HepG2 (cell line): Measurements from ENCODE around the gene WHAMM. TPM values are rescaled to one million over a fixed set of nuclear protein-coding genes. Genes with fewer than 3 reads are reported as not detected.

Experiments used
- AGO2 ChIP-seq: fragments of 200-400 bp; formaldehyde crosslinking; optimal IDR thresholded peaks from 2 replicates; pipeline ENCODE3; 2017; ENCODE audit warnings: mild to moderate bottlenecking, low read depth, low read length, moderate library complexity
- CCDC6 ChIP-seq: sonication (generic); formaldehyde crosslinking; IDR thresholded peaks from 2 replicates; pipeline ENCODE4 v1.8.1; 2022; ENCODE audit warnings: mild to moderate bottlenecking, missing genetic modification reagents, moderate library complexity
- CREB1 ChIP-seq, 2 experiments: fragments of 450-650 bp in 1 of 2; IDR thresholded peaks; 2 replicates each; pipeline ENCODE4 v1.6.1; 2016 to 2017; ENCODE audit warnings: control low read depth in 1 of 2, mild to moderate bottlenecking in 1 of 2, missing compliant biosample characterization in 1 of 2, missing genetic modification characterization in 1 of 2
- ELF3 ChIP-seq: IDR thresholded peaks from 2 replicates; pipeline ENCODE4 v1.6.1; 2016; ENCODE audit warnings: missing genetic modification reagents, missing compliant biosample characterization
- JUN ChIP-seq: sonication (generic); formaldehyde crosslinking; IDR thresholded peaks from 2 replicates; pipeline ENCODE4 v1.4.0; 2020; ENCODE audit warnings: mild to moderate bottlenecking, missing genetic modification reagents
- KDM4B ChIP-seq: sonication (generic); formaldehyde crosslinking; IDR thresholded peaks from 2 replicates; pipeline ENCODE4 v1.4.0; 2020; ENCODE audit warnings: missing genetic modification reagents
- KMT2A ChIP-seq: sonication (generic); formaldehyde crosslinking; IDR thresholded peaks from 2 replicates; pipeline ENCODE4 v1.4.0; 2020; ENCODE audit warnings: missing genetic modification reagents
- PAX8 ChIP-seq: sonication (generic); formaldehyde crosslinking; IDR thresholded peaks from 2 replicates; pipeline ENCODE4 v1.8.0; 2022; ENCODE audit warnings: mild to moderate bottlenecking, missing genetic modification reagents, borderline replicate concordance
- PHF21A ChIP-seq: sonication (generic); formaldehyde crosslinking; IDR thresholded peaks from 2 replicates; pipeline ENCODE4 v1.5.0; 2020; ENCODE audit warnings: mild to moderate bottlenecking, missing genetic modification reagents
- RBFOX2 ChIP-seq: fragments of 200-400 bp; formaldehyde crosslinking; IDR thresholded peaks from 2 replicates; pipeline ENCODE4 v1.6.1; 2017; ENCODE audit warnings: low read depth, mild to moderate bottlenecking, low read length
- SALL1 ChIP-seq: sonication (generic); formaldehyde crosslinking; IDR thresholded peaks from 2 replicates; pipeline ENCODE4 v1.8.0; 2022; ENCODE audit warnings: mild to moderate bottlenecking, missing genetic modification reagents
- SAP130 ChIP-seq: IDR thresholded peaks from 2 replicates; pipeline ENCODE4 v1.6.1; 2016; ENCODE audit warnings: low read depth
- SMARCC2 ChIP-seq: fragments of 450-650 bp; IDR thresholded peaks from 2 replicates; pipeline ENCODE4 v1.6.1; 2017; ENCODE audit warnings: antibody characterized with exemption, mild to moderate bottlenecking
- SP5 ChIP-seq: IDR thresholded peaks from 2 replicates; pipeline ENCODE4 v1.6.1; 2016; ENCODE audit warnings: low read depth, borderline replicate concordance
- ZNF121 ChIP-seq: sonication (generic); formaldehyde crosslinking; IDR thresholded peaks from 2 replicates; pipeline ENCODE4 v1.5.0; 2020; ENCODE audit warnings: mild to moderate bottlenecking, missing genetic modification reagents
- ZNF274 ChIP-seq: sonication (generic); formaldehyde crosslinking; IDR thresholded peaks from 2 replicates; pipeline ENCODE4 v1.5.1; 2020; ENCODE audit warnings: mild to moderate bottlenecking, missing genetic modification reagents
- ZNF333 ChIP-seq: sonication (generic); formaldehyde crosslinking; IDR thresholded peaks from 2 replicates; pipeline ENCODE4 v1.4.0; 2020; ENCODE audit warnings: mild to moderate bottlenecking, missing genetic modification reagents, borderline replicate concordance
- ZNF337 ChIP-seq: sonication (generic); formaldehyde crosslinking; IDR thresholded peaks from 2 replicates; pipeline ENCODE4 v1.5.1; 2020; ENCODE audit warnings: missing genetic modification reagents, low read depth, mild to moderate bottlenecking, borderline replicate concordance
- ZNF550 ChIP-seq: sonication (generic); formaldehyde crosslinking; IDR thresholded peaks from 2 replicates; pipeline ENCODE4 v1.4.0; 2020; ENCODE audit warnings: mild to moderate bottlenecking, missing genetic modification reagents, borderline replicate concordance
- ZNF615 ChIP-seq: sonication (generic); formaldehyde crosslinking; IDR thresholded peaks from 2 replicates; pipeline ENCODE4 v1.5.0; 2020; ENCODE audit warnings: mild to moderate bottlenecking, missing genetic modification reagents, borderline replicate concordance
- ZNF891 ChIP-seq: sonication (generic); formaldehyde crosslinking; IDR thresholded peaks from 2 replicates; pipeline ENCODE4 v1.5.0; 2020; ENCODE audit warnings: mild to moderate bottlenecking, missing genetic modification reagents
- polyA plus RNA-seq, 8 experiments: library from polyadenylated mRNA; depleted of rRNA in 3 of 8; stranded (reverse) in 7 of 8; unstranded in 1 of 8; fragments of >200 nt; fragmentation: Illumina TruSeq in 4 of 8; extraction: Trizol in 4 of 8; gene quantifications; 2 replicates each; pipeline versions ENCODE4 v1.2.1 to v1.2.3, GENCODE V29; 2011 to 2016; ENCODE audit warnings: low read depth in 4 of 8, missing spikeins in 1 of 8, mixed read lengths in 1 of 8; ENCODE audit not compliant: insufficient read depth in 1 of 8
- total RNA-seq, 5 experiments: library from RNA; depleted of rRNA; stranded (reverse); fragments of >200 nt; fragmentation: Illumina TruSeq; extraction: Trizol; gene quantifications; 2 replicates each; pipeline ENCODE4 v1.2.3, GENCODE V29; 2016; ENCODE audit warnings: low read depth in 1 of 5
- TF ChIP-seq, protein P1 (sequence below): sonication (generic); formaldehyde crosslinking; IDR thresholded peaks from 2 replicates; pipeline ENCODE4 v1.8.1; 2022; ENCODE audit warnings: low read depth, mild to moderate bottlenecking, missing genetic modification reagents
- TF ChIP-seq, protein P2 (sequence below): sonication (generic); formaldehyde crosslinking; IDR thresholded peaks from 2 replicates; pipeline ENCODE4 v1.9.0; 2022; ENCODE audit warnings: missing genetic modification reagents, mild to moderate bottlenecking, borderline replicate concordance
- TF ChIP-seq, protein P3 (sequence below): sonication (generic); formaldehyde crosslinking; conservative IDR thresholded peaks from 2 replicates; pipeline ENCODE4 v1.8.0; 2022; ENCODE audit warnings: mild to moderate bottlenecking, moderate library complexity, missing genetic modification reagents

The WHAMM gene
- total and polyA plus RNA-seq, 2 of the 13 experiments (the other 11 are each of a cell fraction or from before 2014, with no cell fraction given): 2.9 to 3.0 TPM

DNA sequence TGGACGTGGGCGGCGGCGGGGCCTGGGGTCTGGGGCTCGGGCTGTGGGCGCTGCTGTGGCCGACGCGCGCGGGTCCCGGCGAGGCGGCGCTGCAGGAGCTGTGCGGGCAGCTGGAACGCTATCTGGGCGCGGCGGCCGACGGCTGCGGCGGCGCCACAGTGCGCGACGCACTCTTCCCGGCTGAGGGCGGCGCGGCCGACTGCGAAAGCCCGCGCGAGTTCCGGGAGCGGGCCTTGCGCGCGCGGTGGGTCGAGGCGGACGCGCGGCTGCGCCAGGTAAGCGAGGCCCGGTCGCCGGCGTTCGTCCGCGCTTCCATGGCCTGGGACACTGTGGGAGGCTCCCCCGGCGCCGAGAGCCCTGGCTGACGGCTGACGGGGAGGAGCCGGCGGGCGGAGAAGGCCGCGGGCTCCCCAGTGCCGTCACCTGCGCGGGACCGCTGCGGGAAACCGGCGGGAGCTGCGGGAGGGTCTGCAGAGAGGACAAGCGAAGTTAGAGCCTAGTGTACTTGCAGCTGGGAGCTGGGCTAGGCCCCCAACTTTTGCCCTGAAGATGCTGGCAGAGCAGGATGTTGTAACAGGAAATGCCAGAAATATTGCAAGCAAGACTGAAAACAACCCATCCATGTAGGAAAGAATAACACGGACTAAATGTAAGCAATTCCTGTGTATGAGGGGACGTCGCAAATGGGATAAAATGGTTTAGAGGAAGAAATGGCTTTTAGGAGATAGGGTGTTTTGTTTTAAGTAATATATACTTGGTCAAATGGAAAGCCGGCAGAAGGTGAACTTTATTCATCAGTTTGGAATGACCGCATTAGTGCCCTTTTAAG lies 847 bp downstream of the WHAMM start (continued):
- TF ChIP-seq JUN (CRISPR knock-in tag) (no peak), SP5 (0 out of 2 replicates have a peak, but pooled peaks have one; percentile 12), RBFOX2 (peak; percentile 15), ZNF615 (CRISPR knock-in tag) (no peak), AGO2 (peak; percentile 24), ZNF333 (CRISPR knock-in tag) (peak; percentile 47; the same call in 1 of the 2 replicates), ELF3 (CRISPR knock-in tag) (peak; percentile 39; the same call in 1 of the 2 replicates), CCDC6 (CRISPR knock-in tag) (0 out of 2 replicates have a peak, but pooled peaks have one; percentile 44), ZNF337 (CRISPR knock-in tag) (no peak), ZNF121 (CRISPR knock-in tag) (no peak), CREB1 (IDR thresholded peaks at IDR 0.05) (no peak), CREB1 (CRISPR knock-in tag; IDR thresholded peaks at IDR 0.05) (0 out of 2 replicates have a peak, but pooled peaks have one; percentile 13), ZNF274 (peak; percentile 23; the same call in 1 of the 2 replicates), KMT2A (CRISPR knock-in tag) (no peak), ZNF550 (CRISPR knock-in tag) (no peak), KDM4B (CRISPR knock-in tag) (no peak), SALL1 (peak; percentile 35; the same call in 1 of the 2 replicates), SAP130 (CRISPR knock-in tag) (peak; percentile 78), ZNF891 (CRISPR knock-in tag) (no peak), PHF21A (CRISPR knock-in tag) (peak; percentile 46; the same call in 1 of the 2 replicates), SMARCC2 (no peak), PAX8 (CRISPR knock-in tag) (no peak)
- TF ChIP-seq, protein P1, sequence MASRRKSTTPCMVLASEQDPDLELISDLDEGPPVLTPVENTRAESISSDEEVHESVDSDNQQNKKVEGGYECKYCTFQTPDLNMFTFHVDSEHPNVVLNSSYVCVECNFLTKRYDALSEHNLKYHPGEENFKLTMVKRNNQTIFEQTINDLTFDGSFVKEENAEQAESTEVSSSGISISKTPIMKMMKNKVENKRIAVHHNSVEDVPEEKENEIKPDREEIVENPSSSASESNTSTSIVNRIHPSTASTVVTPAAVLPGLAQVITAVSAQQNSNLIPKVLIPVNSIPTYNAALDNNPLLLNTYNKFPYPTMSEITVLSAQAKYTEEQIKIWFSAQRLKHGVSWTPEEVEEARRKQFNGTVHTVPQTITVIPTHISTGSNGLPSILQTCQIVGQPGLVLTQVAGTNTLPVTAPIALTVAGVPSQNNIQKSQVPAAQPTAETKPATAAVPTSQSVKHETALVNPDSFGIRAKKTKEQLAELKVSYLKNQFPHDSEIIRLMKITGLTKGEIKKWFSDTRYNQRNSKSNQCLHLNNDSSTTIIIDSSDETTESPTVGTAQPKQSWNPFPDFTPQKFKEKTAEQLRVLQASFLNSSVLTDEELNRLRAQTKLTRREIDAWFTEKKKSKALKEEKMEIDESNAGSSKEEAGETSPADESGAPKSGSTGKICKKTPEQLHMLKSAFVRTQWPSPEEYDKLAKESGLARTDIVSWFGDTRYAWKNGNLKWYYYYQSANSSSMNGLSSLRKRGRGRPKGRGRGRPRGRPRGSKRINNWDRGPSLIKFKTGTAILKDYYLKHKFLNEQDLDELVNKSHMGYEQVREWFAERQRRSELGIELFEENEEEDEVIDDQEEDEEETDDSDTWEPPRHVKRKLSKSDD (CRISPR knock-in tag): no peak
- TF ChIP-seq, protein P2, sequence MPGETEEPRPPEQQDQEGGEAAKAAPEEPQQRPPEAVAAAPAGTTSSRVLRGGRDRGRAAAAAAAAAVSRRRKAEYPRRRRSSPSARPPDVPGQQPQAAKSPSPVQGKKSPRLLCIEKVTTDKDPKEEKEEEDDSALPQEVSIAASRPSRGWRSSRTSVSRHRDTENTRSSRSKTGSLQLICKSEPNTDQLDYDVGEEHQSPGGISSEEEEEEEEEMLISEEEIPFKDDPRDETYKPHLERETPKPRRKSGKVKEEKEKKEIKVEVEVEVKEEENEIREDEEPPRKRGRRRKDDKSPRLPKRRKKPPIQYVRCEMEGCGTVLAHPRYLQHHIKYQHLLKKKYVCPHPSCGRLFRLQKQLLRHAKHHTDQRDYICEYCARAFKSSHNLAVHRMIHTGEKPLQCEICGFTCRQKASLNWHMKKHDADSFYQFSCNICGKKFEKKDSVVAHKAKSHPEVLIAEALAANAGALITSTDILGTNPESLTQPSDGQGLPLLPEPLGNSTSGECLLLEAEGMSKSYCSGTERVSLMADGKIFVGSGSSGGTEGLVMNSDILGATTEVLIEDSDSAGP: 0 out of 2 replicates have a peak, but pooled peaks have one; percentile 4
- TF ChIP-seq, protein P3, sequence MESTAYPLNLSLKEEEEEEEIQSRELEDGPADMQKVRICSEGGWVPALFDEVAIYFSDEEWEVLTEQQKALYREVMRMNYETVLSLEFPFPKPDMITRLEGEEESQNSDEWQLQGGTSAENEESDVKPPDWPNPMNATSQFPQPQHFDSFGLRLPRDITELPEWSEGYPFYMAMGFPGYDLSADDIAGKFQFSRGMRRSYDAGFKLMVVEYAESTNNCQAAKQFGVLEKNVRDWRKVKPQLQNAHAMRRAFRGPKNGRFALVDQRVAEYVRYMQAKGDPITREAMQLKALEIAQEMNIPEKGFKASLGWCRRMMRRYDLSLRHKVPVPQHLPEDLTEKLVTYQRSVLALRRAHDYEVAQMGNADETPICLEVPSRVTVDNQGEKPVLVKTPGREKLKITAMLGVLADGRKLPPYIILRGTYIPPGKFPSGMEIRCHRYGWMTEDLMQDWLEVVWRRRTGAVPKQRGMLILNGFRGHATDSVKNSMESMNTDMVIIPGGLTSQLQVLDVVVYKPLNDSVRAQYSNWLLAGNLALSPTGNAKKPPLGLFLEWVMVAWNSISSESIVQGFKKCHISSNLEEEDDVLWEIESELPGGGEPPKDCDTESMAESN (CRISPR knock-in tag): peak; percentile 16; the same call in 1 of the 2 replicates
